Neural progenitor cell (in vitro differentiated cells): ENCODE data around the gene BCAS3. TPM values are rescaled to one million over a fixed set of nuclear protein-coding genes. Genes with fewer than 3 reads are reported as not detected.

Experiments
- DNase-seq: peaks from one replicate; pipeline ENCODE4 v3.0.0-alpha.2; 2016; ENCODE audit warnings: low spot score
- H2AFZ ChIP-seq: fragments of 200-600 bp; sonication (generic); replicated peaks from 2 replicates; pipeline ENCODE4 v1.6.1; 2016; ENCODE audit warnings: antibody characterized with exemption
- H3F3A ChIP-seq: fragments of 200-600 bp; sonication (generic); 2 replicates; pipeline ENCODE4 v1.6.1; 2016; ENCODE audit warnings: antibody characterized with exemption, low read depth
- H3K27ac ChIP-seq: fragments of 200-600 bp; sonication (generic); 2 replicates; pipeline ENCODE4 v1.5.1; 2016; ENCODE audit warnings: mild to moderate bottlenecking
- H3K27me3 ChIP-seq: fragments of 200-600 bp; sonication (generic); 2 replicates; pipeline ENCODE4 v1.6.1; 2016; ENCODE audit warnings: mild to moderate bottlenecking, moderate library complexity
- H3K36me3 ChIP-seq: fragments of 200-600 bp; sonication (generic); 2 replicates; pipeline ENCODE4 v1.5.1; 2016
- H3K4me1 ChIP-seq: fragments of 200-600 bp; sonication (generic); 2 replicates; pipeline ENCODE4 v1.6.1; 2016; ENCODE audit warnings: mixed run types
- H3K4me2 ChIP-seq: fragments of 200-600 bp; sonication (generic); 2 replicates; pipeline ENCODE4 v1.6.1; 2016
- H3K4me3 ChIP-seq: fragments of 200-600 bp; sonication (generic); 2 replicates; pipeline ENCODE4 v1.5.1; 2016
- H3K79me2 ChIP-seq: fragments of 200-600 bp; sonication (generic); 2 replicates; pipeline ENCODE4 v1.6.1; 2016; ENCODE audit warnings: low read depth
- H3K9ac ChIP-seq: fragments of 200-600 bp; sonication (generic); 2 replicates; pipeline ENCODE4 v1.6.1; 2016
- H3K9me3 ChIP-seq: fragments of 200-600 bp; sonication (generic); 2 replicates; pipeline ENCODE4 v1.5.1; 2016; ENCODE audit warnings: low read depth
- H4K20me1 ChIP-seq: fragments of 200-600 bp; sonication (generic); 2 replicates; pipeline ENCODE4 v1.6.1; 2016; ENCODE audit warnings: low read depth
- H3K27ac Mint-ChIP-seq: 3 replicates; pipeline ENCODE4 v1.8.0; 2021; ENCODE audit warnings: mixed read lengths
- H3K27me3 Mint-ChIP-seq: 2 replicates; pipeline ENCODE4 v1.8.0; 2022; ENCODE audit warnings: low read depth, mild to moderate bottlenecking, inconsistent platforms, moderate library complexity, mixed read lengths; ENCODE audit not compliant: insufficient read depth
- H3K36me3 Mint-ChIP-seq: 3 replicates; pipeline ENCODE4 v1.8.0; 2021; ENCODE audit warnings: mixed read lengths
- H3K4me1 Mint-ChIP-seq: 3 replicates; pipeline ENCODE4 v1.8.0; 2021; ENCODE audit warnings: mixed read lengths
- H3K4me3 Mint-ChIP-seq: 3 replicates; pipeline ENCODE4 v1.8.0; 2021; ENCODE audit warnings: mild to moderate bottlenecking, moderate library complexity, mixed read lengths
- H3K9me3 Mint-ChIP-seq: 3 replicates; pipeline ENCODE4 v1.8.0; 2020; ENCODE audit warnings: mixed read lengths
- EZH2 ChIP-seq: fragments of 200-600 bp; sonication (generic); IDR thresholded peaks from 2 replicates; pipeline ENCODE4 v1.6.1; 2017; ENCODE audit warnings: antibody characterized with exemption, mild to moderate bottlenecking, moderate library complexity
- EZH2phosphoT487 ChIP-seq: fragments of 200-600 bp; sonication (generic); IDR thresholded peaks from 2 replicates; pipeline ENCODE4 v1.6.1; 2017; ENCODE audit warnings: antibody characterized with exemption
- total RNA-seq: library from RNA; depleted of rRNA; stranded (reverse); fragments of >200 nt; gene quantifications from 2 replicates; pipeline ENCODE4 v1.2.3, GENCODE V29; 2015; ENCODE audit warnings: low replicate concordance
- TF ChIP-seq, protein P1 (sequence below): fragments of 200-600 bp; sonication (generic); IDR thresholded peaks from 2 replicates; pipeline ENCODE4 v1.5.1; 2017; ENCODE audit warnings: antibody characterized with exemption, mild to moderate bottlenecking

Gene BCAS3
- total RNA-seq, 1 donor from 2014 or later, result 60.9 TPM

DNA sequence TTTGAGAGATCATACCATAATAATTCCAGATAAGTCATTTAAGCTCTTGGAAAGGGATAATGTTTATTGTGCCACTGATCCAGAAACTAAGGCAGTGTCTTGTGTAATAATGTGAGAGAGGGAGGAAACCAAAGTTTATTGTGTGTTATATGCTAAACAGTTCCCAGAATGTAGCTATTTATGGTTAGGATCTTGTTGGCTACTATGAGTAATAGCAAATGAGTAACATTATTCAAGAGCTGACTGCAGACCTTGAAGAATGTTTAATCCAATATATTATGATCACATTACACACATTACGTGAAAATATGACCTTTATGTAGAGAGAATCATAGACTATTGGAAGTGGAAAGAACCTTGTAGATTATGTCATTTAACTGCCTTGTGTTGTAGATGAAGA lies 139.5 kb downstream of the BCAS3 start:
- Histone ChIP-seq H3K9ac (no peak overlapping the region), H3K27me3 (no peaks in the 10 kb centered on the region), H3K36me3 (no peaks in the 10 kb centered on the region), H4K20me1 (no peaks in the 10 kb centered on the region), H3K79me2 (no peaks in the 10 kb centered on the region), H3K4me2 (no peak overlapping the region), H3K9me3 (no peaks in the 10 kb centered on the region), H3K4me1 (no peaks in the 10 kb centered on the region), H2AFZ (no peak overlapping the region), H3K4me3 (no peak overlapping the region), H3K27ac (no peak overlapping the region), H3F3A (no peaks in the 10 kb centered on the region)
- peaks cover 4% of the 10 kb centered on the region for H3K9me3 Mint-ChIP-seq
- H3K4me3 Mint-ChIP-seq, result no peak overlapping the region
- TF ChIP-seq EZH2phosphoT487, result no peak
- TF ChIP-seq, protein P1, sequence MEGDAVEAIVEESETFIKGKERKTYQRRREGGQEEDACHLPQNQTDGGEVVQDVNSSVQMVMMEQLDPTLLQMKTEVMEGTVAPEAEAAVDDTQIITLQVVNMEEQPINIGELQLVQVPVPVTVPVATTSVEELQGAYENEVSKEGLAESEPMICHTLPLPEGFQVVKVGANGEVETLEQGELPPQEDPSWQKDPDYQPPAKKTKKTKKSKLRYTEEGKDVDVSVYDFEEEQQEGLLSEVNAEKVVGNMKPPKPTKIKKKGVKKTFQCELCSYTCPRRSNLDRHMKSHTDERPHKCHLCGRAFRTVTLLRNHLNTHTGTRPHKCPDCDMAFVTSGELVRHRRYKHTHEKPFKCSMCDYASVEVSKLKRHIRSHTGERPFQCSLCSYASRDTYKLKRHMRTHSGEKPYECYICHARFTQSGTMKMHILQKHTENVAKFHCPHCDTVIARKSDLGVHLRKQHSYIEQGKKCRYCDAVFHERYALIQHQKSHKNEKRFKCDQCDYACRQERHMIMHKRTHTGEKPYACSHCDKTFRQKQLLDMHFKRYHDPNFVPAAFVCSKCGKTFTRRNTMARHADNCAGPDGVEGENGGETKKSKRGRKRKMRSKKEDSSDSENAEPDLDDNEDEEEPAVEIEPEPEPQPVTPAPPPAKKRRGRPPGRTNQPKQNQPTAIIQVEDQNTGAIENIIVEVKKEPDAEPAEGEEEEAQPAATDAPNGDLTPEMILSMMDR, result no peak
- TF ChIP-seq EZH2, result no peak
- H3K36me3 Mint-ChIP-seq, result no peaks in the 10 kb centered on the region
- DNase-seq, result no peak
- H3K27ac Mint-ChIP-seq, result no peak overlapping the region
- peaks cover 8% of the 10 kb centered on the region for H3K4me1 Mint-ChIP-seq
- H3K27me3 Mint-ChIP-seq, result no peaks in the 10 kb centered on the region

DNA sequence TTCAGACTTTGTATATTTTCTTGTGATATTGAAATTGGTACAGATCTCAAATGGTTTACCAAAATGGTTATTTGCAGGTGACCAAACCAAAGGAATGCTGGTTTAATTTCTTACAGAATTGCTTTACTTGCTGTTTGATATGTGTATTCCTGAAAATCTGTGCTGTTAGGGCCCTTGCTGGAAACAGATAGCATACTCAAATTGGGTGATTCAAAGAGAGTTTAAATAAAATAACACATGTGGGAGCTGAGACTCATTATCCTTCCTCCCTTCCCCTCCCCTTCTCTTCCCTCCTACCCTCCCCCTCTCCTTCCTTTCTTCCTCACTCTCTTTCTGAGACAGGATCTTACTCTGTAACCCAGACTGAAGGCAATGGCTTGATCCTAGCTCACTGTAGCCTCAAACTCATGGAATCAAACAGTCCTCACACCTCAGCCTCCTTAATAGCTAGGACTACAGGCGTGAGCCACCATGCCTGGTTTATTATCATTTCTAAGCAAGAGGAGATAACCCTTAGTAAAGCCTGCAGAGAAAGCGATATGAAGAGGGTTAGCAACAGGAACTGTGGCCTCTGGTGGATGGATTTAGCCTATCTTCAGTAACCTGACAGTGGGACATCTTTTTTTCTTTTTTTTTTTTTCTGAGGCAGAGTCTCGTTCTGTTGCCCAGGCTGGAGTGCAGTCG lies 141.9 kb downstream of the BCAS3 start:
- Mint-ChIP-seq H3K36me3 (no peaks in the 10 kb centered on the region), H3K4me1 (peaks cover 8% of the 10 kb centered on the region), H3K27me3 (no peaks in the 10 kb centered on the region), H3K4me3 (no peak overlapping the region), H3K27ac (no peak overlapping the region), H3K9me3 (no peaks in the 10 kb centered on the region)
- no peaks in the 10 kb centered on the region for H4K20me1 ChIP-seq
- H3K4me1 ChIP-seq, result no peaks in the 10 kb centered on the region
- DNase-seq, result no peak
- H3K79me2 ChIP-seq, result no peaks in the 10 kb centered on the region
- no peaks in the 10 kb centered on the region for H3K9me3 ChIP-seq
- no peaks in the 10 kb centered on the region for H3F3A ChIP-seq
- no peak overlapping the region for H3K27ac ChIP-seq
- TF ChIP-seq, protein P1, result no peak
- TF ChIP-seq EZH2phosphoT487 (no peak), EZH2 (no peak)
- no peaks in the 10 kb centered on the region for H3K36me3 ChIP-seq
- H3K4me3 ChIP-seq, result no peak overlapping the region
- H3K9ac ChIP-seq, result no peak overlapping the region
- no peaks in the 10 kb centered on the region for H3K27me3 ChIP-seq
- no peak overlapping the region for H2AFZ ChIP-seq
- H3K4me2 ChIP-seq, result no peak overlapping the region

DNA sequence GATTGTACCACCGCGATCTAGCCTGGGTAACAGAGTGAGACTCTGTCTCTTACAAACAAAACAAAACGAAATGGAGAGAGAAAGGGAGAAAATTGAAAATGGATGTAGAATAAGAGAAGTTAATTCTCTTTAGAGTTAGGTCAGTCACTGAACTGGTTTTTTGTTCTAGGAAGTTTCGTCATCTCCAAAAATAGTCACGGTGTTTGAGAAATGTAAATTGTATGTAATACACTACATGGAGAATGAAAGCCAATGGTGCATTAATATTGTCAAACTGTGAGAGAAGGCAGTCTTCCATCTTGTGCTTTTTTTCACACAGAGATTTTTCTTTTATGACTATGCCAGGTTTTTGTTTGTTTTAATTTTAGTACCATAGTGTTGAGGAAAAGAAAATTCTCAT lies 145.9 kb downstream of the BCAS3 start:
- H3K36me3 ChIP-seq, result no peaks in the 10 kb centered on the region
- DNase-seq, result no peak
- no peak overlapping the region for H3K4me2 ChIP-seq
- H3K9ac ChIP-seq, result no peak overlapping the region
- H3K4me1 ChIP-seq, result no peaks in the 10 kb centered on the region
- no peaks in the 10 kb centered on the region for H3K36me3 Mint-ChIP-seq
- H4K20me1 ChIP-seq, result no peaks in the 10 kb centered on the region
- H3K9me3 ChIP-seq, result no peaks in the 10 kb centered on the region
- H3K4me3 Mint-ChIP-seq, result no peak overlapping the region
- H3K4me1 Mint-ChIP-seq, result peaks cover 8% of the 10 kb centered on the region
- TF ChIP-seq, protein P1, result no peak
- TF ChIP-seq EZH2 (no peak), EZH2phosphoT487 (no peak)
- H3K27ac ChIP-seq, result no peak overlapping the region
- H3K27ac Mint-ChIP-seq, result no peak overlapping the region
- H3K9me3 Mint-ChIP-seq, result no peaks in the 10 kb centered on the region
- no peaks in the 10 kb centered on the region for H3K27me3 ChIP-seq
- H3F3A ChIP-seq, result no peaks in the 10 kb centered on the region
- no peak overlapping the region for H3K4me3 ChIP-seq
- no peaks in the 10 kb centered on the region for H3K27me3 Mint-ChIP-seq
- H2AFZ ChIP-seq, result no peak overlapping the region
- no peaks in the 10 kb centered on the region for H3K79me2 ChIP-seq
